Stromal cell of bone marrow (primary cell): ENCODE results near the gene FMNL2.
"Not testable (repeated sequence)": the region's sequence is repeated elsewhere in the genome, so short reads cannot be mapped to it uniquely, and the experiment has no call there.

ENCODE experiments used
- DNase-seq: peaks from one replicate; pipeline ENCODE4 v3.0.0-alpha.2; 2012; ENCODE audit warnings: low read depth

The FMNL2 gene

DNA sequence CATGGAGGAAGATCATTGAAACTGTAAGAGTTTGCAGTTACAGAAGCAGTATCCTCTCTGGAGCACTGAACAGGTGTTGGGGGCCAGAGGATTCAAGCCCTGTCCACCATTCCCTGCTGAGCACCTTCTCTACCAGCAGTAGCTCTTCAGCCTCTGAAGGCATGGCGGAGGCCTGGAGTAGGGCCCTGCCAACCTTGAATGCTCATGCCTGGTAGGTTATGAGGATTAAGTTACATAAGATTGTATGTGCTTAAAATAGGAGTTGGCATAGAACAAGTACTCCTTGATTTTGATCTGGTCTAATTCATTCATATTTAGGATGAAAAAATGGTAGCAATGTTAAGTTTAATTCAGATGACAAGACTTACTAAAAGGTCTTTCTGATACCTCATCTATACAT lies 40.2 kb downstream of the FMNL2 start:
- no peak for DNase-seq

DNA sequence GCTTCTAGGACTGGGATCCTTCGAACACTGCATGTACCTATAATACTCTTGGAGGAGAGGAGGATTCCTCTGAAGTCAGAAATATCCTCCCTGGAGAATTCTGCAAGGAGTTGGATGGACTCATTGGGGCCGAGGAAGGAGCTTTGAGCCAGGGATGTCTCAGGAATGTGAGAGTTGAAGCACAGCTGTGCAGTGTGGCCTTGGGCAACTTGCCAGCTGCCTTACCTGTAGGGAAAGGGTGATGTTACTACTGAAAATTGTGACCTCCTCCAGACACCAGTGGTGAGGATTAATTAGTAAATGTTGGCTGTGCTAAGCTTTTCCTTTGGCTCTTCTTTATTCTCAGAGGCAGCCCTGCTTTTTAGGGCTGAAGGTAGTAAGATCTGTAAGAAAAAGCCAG lies 41.4 kb downstream of the FMNL2 start:
- DNase-seq: no peak

DNA sequence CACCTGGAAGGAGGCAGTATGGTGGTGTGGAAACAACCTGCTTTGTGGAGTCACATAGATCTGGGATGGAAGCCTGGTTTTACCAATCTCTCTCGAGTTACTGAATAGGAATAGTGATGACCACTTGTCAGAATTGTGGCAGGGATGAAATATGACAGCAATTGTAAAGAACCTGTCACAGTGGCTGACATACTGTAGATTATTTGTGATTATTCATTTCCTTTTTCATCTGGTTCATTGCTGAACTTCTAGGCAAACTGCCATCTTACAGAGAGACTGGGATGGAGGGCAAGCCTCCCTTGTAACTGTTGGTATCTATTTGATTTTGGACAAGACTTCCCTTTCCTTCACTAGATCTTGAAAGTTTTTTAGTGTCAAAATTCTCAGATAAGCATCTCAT lies 42.0 kb downstream of the FMNL2 start:
- no peak for DNase-seq

DNA sequence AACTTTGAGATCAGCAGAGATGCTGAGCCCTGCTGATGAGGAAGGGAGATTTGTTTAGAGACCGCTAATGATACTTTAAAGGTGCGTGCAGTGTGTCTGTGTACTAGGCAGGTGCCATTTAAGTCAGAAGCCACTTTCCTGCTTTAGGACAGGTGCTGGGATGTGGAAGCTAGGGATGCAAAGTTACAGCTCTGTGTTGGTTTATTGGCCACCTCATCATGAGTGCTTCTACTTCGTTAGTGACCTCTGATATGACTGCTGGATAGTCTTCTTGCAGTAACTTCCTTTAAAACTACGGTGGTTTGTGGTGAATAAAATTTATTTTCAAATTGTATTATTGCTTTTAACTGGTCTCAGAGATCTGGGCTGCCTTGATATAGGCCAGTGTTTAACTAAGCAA lies 44.1 kb downstream of the FMNL2 start:
- DNase-seq: no peak

DNA sequence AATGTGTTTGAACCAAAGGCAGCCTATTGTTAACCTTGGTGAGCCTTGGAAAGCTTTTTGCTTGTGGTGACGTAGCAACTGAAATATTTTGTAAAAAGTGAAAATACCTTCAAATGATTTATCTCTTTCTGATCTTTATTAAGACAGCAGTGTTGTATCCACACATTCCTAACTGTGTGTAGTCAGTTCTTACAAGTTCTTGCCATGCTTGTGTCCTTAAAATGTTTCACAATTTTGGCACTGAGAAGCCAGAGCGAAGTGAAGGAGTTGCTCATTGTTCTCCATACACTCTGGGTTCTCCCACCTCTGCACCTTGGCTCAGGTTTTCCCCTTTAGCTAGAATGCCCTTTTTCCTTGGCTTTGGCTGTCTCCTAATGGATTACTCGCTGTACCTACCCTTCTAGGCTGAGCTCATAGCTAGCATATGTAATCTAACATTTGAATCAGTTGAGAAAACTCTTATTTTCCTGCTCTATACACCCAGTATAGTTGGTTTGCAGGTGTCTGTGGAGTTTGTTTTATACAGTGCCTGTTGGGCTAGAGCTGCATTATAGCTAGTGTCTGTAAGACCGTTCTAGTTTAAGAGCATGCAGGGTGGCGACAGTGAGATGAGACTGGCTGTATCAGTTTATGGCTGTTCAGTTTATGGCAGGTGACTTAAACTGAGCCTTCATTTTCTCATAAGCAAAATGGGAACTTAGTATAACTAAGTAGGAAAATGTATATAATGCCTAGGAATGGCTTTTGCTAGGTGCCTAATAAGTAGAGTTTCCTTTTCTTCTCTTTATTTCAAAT lies 45.5 kb downstream of the FMNL2 start:
- DNase-seq: no peak

DNA sequence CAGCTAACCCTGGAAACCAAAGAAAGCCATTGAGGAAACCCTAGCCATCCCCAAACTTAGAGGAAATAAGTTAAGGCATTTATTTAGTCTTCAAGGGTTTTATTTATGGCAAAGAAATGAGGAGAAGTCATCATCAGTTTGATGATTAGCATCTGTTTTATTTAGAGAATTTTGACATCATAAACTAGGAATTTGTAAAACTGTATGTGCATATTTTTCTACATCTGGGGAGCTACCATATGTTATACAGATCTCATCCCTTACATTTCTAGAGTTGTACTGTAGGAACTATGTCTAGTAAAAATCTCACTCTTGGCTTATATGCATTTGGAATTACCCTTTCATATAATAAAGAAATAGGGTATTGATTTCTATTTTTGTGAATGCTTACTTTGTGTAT lies 48.7 kb downstream of the FMNL2 start:
- DNase-seq: no peak

DNA sequence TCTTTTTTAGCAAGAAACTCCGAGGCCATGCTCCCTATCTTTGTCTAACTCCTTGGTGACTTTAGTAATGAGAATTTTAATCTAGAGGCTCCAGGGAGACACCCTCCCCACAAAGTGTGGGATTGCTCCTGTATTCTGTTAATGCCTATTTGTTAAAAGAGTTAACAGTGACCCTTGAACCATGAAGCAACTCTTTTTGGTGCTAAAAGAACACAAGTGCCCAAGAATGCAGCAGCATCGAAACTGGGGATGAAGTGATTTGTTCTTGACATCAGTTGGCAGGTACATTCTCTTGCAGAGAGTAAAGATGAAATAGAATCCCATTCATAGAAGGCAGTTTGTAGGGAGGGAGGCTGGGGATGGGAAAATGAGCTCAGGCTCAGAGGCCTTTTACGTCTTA lies 50.0 kb downstream of the FMNL2 start:
- no peak for DNase-seq

DNA sequence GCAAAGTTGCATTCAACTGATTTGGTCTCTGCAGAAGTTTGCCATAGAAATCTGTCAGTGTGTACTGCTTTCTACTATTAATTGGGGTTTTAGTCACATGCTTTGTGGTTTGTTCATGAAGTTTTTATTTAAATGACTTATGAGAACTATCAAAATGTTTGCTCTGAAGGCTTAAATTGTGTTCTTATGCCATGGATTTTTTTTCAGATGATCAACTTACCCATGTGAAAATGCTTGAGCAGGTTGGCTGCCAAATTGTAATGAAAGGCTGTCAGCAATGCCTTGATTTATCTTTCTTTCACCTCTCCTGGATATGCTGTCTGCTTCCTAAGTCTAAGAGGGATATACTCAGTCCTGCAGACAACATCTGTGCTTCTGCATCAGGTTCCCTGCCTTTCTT lies 50.7 kb downstream of the FMNL2 start:
- no peak for DNase-seq

DNA sequence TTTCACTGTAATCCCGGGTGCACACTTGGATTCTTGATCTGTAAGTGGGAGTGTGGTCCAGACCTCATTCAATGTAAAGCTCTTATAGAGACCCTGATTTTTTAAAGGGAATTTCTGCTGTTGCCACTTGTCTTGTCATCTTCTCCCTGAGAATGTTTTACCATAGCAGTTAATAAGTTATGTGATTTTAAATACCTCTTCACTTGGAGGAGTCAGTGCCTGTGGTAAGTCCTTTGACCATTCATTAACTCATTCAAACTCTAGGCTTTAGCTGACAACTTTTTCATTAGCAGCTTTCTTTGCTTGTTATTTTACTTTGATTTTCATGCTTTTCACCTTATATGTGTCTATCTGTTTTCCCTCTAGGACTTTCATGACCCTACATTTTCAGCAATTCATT lies 51.3 kb downstream of the FMNL2 start:
- no peak for DNase-seq

DNA sequence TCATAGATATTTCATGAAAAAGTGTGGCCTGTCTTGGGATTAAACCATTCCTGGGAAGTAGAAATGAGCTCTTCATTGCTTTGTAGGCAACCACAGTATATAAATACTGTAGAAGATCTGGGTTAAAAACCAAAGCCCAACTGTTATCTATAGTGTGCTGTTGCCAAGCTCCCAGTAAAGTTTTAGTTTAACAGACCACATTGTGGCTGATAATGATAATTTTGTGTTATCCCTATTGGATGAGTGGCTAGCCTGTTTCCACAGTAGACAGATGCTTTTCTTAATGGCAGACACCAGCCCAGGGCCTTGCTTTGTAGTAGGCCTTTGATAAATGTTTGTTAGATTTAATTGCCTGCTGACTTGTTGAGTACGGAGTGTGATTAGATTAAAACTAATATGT lies 52.1 kb downstream of the FMNL2 start:
- no peak for DNase-seq

DNA sequence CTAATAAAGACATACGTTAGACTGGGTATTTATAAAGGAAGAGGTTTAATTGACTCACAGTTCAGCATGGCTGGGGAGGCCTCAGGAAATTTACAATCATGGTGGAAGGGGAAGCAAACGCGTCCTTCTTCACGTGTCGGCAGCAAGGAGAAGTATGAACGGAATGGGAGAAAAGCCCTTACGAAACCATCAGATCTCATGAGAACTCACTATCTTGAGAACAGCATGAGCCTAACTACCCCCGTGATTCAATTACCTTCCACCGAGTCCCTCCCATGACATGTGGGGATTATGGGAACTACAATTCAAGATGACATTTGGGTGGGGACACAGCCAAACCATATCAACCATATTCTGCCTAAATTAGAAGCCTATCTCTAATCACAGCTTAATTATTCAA lies 53.3 kb downstream of the FMNL2 start:
- not testable (repeated sequence) for DNase-seq

DNA sequence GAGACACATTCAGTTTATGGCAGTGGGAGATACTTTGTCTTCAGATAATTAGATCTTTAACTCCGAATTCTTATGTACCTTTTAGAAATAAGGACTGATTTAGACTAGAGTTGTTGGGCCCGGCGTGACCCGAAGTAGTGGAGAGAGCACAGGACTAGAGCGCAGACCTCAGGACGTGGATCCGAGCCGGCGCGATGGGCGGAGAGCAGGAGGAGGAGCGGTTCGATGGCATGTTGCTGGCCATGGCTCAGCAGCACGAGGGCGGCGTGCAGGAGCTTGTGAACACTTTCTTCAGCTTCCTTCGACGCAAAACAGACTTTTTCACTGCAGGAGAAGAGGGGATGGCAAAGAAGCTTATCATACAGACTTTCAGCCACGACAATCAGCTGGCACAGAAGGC lies 54.5 kb downstream of the FMNL2 start:
- no peak for DNase-seq

DNA sequence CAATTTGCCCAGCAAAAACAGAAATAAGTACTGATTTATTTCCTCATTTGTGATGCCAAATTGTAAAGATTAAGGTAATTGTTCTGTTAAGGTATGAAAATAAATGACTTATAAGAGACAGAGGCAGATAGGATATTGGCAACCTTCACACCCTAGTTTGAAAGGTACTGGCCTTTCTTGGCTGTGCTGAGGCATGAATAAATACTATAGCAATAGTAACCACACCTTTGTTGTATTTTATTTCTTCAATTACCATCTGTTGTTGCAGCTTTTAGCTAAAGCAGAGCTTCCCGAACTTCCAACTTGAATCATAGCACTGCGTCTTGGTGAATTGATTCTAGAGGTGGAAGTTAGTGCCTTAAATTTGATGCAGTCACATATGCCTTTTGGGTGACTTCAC lies 55.9 kb downstream of the FMNL2 start:
- no peak for DNase-seq

DNA sequence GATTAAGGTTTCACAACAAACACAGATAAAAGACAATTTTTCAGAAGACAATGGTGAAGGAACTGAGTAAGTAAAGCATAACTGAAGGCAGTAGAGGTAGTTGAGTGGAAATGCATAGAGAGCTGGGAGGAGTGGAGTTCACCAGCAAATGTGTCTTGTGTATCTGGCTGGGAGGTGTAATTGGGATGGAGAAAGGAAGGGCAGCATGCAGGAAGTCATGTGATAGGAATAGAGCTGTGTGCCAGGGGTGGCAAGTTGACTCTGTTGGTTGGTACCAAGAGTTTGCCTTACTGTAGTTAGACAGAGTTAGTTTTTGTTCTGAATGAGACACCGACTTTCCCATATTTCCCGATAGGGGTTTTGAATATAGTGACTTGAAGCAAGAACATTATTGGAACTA lies 56.3 kb downstream of the FMNL2 start:
- DNase-seq: no peak

DNA sequence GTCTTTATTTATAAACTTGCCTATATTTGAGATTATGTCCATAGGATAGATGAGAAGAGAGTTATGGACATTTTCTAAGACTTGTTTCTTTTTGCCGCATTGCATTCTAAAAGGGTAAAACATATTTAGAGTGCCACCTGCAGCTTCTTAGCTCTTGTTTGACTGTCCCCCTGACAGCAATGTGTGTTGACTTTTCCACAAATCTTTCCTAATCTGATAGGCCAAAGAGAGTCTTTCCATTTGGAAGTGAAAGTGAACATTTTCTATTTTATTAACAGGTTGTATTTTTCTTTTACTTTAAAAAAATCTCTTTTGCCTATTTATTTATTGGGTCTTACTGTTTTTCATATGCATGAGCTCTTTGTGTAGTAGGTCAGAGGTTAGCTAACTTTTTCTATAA lies 58.4 kb downstream of the FMNL2 start:
- no peak for DNase-seq

DNA sequence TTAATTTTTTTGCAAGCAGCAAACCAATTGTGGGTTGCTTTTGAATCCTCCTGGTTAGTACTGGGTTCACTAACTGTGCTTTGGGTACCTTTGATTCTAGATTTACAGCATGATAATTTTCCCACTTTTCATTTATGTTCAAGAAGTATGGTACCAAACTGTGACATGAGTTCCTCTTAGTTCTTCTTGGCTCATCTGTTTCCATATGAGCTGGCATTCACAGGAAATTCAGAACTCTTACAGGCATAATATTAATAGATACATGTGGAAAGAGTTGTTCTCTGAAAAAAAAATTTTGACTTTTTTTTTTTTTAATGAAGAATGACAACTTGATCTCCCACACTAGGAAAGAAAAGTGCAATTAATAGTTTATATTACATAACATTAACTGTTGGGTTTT lies 59.4 kb downstream of the FMNL2 start:
- DNase-seq: no peak

DNA sequence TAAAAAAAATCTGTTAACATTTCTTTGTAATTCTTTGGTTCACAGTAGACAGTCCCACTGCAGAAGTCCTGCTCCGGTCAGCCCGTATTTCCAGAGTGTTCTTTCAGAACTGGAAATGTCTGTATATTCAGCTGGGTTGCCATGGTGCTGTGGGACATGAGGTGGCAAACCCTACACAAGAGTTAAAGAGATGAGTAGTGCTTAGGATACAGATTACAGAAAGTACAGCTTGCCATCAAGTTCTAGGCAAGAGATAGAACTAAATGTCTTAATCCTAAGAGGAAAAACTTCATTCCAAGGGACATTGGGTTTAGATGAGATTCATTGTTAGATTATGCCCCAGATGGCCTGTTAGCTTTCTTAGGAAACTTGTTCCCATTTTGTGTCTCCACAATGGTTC lies 60.1 kb downstream of the FMNL2 start:
- DNase-seq: peak; percentile 49

DNA sequence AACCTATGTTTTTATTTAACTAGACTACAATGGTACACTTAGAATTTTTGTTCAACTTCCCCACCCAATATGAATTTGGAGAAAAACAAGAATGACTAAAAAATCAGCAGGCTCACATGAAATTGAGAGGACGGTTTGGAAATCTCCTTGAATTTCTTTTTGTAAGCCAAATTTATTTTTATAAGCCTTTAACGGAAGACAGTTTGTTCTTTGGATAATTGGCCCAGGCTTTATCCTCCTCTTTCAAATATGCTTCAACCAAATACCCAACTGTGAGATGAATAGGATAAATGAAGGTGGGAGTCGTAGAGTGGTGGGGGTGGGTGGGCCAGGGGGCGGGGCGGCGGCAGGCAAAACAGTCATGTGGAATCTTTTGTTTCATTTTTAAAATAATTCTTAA lies 60.6 kb downstream of the FMNL2 start:
- DNase-seq: no peak

DNA sequence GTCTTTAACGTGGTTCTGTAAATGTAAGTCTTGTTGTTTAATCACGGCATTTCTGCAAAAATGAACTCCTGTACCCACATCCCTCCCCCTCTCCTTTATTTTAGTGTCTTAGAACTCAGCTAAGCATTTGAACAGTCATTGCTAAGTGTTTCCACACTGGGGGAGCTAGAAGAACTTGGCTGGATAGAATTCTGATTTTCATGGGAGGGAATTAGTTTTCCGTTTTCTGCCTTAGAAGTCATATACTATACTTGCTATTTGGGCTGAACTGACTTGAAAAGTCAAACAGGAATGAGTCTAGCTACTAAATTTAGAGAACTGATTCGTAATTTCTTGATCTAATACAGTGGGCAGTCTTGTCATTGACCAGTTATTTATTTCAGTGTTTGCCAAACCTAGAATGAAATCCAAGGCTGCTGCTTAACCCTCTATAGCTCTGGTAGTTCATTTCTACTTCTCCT lies 61.1 kb downstream of the FMNL2 start:
- peak; percentile 66 for DNase-seq

DNA sequence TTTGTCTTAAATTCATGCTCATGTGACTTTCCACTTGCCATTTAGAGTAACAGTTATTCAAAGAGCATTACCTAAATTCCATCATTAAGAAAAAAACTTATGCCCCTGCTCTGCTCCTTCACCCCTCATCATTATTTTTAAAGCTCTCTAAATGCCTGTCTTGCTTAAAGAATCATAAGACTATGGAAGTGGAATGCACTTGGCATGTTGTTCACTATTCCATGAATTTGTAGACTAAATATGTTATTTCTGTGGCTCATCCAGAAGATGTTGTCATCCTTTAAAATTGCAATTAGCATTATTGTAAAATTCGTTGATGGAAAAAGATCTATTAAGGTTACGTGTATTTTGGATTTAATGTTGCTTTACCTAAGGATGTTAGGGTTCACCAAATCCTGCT lies 61.8 kb downstream of the FMNL2 start:
- no peak for DNase-seq

DNA sequence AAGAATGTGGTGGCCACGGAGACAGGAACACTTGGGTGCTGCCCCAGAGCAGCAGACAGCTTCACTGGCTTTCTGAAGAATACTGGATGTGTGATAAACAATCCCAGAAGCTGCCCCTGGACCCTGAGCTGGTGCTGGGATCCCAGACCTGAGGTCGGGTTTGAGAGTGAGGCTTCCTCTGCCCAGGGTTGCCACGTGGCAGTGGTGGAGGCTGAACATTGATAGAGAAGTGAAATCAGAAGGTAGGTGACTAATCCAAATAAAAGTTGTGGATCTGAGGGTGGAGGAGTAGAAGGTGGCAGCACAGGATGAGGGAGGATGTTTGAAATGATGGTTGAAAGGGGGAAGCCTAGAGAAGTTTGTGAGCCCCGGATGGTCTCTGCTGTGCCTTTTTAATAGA lies 64.0 kb downstream of the FMNL2 start:
- DNase-seq: no peak

DNA sequence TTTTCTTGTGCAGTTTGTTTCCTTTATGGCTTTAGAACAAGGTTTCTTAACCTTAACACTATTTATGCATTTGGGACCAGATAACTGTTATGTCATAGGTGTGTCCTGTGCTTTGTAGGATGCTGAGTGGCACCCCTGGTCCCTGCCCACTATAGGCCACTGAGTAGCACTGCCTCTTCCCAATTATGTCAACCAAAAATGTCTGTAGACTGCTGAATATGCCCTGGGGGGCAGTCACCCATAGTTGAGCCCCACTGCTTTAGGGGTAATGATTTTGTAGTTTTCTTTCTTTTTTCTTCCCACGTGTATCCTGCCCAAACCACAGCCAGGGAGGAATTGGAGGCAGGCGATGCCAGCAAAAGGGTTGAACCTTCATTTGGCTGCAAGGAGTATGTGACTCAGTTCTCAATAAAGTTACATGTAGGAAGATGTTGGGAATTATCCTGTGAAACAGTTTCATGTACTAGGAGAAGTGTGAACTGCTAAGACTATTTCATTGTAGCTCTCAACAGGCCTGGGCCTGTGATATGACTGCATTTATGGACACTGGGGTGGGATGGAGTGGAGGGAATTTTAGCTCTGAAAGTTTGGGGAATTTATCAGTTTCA lies 65.7 kb downstream of the FMNL2 start:
- peak; percentile 50 for DNase-seq

DNA sequence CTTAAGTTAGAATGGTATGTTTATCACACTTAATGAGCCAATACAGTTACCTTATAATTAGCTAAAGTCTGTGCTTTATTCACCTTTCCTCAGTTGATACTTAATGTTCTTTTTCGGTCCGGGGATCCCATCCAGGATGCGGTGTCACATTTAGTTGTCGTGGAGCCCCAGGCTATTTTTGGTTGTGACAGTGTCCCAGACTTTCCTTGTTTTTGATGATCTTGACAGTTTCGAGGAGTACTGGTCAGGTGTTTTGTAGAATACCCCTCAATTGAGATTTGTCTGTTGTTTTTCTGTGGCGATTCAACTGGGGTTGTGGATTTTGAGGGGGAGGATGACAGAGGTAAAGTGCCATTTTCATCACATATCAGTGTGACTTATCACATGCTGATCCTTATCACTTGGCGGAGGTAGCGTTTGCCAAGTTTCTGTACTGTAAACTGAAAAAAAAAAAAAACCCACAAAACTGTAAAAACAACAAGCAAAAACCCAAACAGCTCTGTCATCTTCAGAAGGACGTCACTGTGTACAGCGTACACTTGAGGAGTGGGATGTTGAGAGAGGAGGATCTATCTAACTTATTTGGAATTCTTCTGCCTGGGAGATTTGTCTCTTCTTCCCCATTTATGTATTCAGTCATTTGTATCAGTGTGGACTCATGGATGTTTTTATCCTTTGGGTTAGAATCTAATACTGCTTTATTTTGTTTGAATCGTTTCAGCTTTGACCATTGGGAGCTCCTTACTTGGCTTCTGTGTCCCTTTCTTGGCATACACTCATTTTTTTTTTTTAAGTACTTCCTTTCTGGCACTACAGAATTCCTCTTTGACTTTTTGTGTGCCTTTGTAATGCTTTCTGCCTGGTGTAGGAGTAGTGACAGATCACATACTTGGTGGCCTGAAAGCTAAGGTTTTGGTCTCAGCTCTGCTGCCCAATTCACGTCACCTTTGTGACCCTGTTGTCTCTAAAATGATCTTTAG lies 68.1 kb downstream of the FMNL2 start:
- DNase-seq: no peak
